ENCODE data around the gene ALKBH5. TPM values are rescaled to one million over a fixed set of nuclear protein-coding genes. Genes with fewer than 3 reads are reported as not detected.

The ALKBH5 gene
- 86.9 TPM for total RNA-seq
- long read RNA-seq, transcript ALKBH5-201 (4 exons, 2,748 nt), result major isoform, 151 of 172 reads
- long read RNA-seq, partial matches to known transcripts, result 11 of 172 reads
- long read RNA-seq, other reads (novel, unspliced or antisense), result 7 of 172 reads

DNA sequence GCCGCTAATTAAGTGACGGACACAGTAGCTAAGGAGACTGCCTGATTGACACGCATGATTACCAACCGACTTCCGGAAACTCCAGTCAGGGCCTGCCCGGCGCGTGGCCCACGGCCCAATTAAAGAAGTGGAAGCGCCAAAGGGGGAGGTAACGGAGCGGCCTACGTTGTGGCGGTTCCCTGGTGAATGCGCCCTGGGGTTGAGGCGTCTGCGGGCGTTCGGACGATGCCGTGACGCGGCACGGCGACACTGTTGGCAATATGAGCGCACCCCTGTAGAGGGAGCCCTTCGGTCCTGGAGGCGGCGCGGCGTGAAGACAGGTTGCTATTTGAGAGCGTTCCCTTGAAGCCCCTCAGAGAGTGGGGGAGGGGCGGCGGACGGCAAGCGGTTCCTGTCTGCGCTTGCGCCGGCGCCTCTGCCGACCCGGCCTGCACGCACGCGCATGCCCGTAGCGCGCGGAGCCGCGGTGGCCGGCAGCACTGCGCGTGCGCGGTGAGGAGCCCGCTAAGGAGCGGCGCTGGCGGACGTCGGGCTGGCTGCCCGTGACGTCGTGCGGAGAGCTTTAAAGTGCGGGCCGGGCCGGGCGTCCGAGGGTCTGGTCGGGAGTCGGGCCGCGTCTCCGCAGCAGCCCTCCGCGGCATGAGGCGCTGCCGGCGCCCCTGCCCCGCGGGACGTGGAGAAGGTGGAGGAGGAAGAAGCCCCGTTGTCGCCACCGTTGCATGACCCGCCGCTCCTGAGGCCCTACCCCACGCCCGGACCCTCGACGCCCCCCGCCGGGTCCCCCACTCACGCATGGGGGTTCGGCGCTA lies at the start of gene ALKBH5:
TSS of gene ALKBH5 (plus strand) at position 495 of the 809 bp plus-strand sequence. CDS start 416 bp downstream, outside the sequence.
- peak; percentile 98 for DNase-seq (ENCODE audit: low spot score)

DNA sequence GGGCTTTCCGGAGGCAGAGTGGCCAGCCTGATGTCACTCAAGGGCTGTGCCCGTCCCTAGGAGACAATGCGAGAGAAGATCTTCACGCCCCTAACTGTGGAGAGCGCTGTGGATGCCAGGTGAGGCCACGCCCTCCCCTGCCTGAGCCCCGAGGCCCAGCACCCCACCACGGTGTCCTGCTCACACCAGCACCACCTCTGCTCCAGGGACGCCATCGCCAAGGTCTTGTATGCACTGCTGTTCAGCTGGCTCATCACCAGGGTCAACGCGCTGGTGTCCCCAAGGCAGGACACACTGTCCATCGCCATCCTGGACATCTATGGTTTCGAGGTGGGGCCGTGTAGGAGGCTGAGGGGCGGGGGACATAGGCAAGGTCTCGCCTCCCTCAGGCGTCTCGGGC lies 47.3 kb upstream of the ALKBH5 start:
- no peak for DNase-seq (ENCODE audit: low spot score)

DNA sequence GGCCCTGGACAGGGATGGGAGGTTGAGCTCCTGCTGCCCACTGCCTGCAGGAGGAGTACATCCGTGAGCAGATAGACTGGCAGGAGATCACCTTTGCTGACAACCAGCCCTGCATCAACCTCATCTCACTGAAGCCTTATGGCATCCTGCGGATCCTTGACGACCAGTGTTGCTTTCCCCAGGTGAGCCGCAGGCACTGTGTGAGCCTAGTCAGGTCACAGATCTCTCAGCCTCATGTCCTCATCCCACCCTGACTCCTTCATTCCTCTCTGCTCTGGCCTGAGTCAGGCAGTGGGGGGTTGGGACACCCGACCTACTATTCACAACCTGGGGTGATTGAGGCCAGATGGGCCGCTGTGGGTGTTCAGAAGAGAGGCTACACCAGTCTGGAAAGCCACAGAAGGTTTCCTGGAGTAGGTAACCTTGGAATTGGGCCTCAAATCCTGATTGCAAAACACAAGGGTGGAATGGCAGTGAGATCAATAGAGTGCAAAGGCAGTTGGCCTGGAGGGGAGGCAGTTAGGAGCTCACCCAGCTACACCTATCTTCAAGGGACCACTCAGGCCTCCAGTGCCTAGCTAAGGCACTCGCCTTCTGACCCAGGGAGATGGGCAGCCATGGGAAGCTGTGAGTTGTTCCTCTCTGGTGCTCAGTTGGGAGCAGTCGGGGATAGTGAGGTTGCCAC lies 45.4 kb upstream of the ALKBH5 start:
- no peak for DNase-seq (ENCODE audit: low spot score)

DNA sequence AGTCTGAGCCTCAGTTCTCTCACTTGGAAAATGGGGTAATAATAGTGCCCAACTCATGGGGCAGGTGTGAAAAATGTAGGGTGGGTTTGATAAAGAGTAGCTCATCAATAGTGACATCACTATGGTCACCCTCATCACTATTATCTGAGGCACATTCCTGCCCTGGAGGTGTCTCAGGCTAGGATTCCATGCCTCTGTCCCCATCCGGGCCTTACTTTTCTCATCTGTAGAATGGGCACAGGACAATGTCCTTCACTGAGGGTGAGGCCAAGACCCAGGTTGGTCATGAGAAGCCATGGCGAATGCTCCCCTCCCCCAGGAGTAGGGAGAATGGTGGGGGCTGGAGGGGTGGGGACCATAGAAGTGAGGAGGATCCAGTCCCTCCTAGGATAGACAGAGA lies 44.5 kb upstream of the ALKBH5 start:
- no peak for DNase-seq (ENCODE audit: low spot score)

DNA sequence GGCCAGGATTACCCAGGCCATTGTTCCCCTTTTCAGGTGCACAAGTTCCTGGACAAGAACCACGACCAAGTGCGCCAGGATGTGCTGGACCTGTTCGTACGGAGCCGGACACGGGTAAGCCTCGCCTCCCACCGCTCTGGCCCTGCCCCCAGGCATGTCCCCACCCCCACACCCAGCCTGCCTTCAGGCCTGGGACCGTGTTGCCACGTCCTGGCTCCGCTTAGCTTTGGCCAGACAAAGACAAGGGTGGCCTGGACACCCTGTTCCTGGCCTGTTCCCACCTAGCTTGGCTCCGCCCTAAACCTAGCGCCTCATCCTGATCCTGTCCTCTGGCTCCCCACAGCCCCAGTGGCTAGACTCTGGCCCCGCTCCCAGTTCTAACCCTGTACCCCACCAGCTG lies 44.1 kb upstream of the ALKBH5 start:
- no peak for DNase-seq (ENCODE audit: low spot score)

DNA sequence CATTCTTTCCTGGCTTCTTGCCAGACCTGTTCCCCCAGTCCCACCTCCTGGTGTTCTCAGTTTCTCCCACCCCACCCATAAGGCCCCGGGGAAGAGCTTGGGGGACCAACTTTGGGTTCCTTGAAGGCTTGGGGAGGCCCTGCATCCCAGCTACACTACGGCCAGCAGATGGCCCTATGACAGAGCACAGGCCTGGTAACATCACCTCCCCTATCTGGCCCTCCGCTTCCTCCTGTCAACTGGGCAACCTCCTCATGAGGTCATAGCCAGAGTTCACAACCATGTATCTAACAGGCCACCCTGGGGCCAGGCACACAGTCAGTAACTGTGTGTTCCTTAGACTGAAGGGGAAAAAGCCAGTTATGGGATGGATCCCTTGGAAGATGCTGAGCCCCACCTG lies 43.7 kb upstream of the ALKBH5 start:
- no peak for DNase-seq (ENCODE audit: low spot score)

DNA sequence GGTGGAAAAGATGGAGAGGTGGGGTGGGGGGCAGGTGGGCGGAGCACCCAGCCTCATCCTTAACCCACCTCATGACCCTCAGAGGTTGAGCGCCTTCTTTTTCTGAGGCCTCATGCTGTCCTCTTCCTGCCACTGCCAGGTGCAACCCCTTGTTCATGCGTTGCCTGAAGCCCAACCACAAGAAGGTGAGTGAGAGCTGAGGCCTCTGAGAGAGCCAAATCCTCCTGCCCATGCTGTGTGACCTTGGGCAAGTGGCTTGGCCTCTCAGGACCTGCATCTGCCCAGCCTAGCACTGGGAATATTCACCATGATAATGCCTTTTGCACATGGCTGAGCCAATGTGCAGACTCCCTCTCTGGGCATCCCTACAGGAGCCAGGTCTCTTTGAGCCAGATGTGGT lies 43.0 kb upstream of the ALKBH5 start:
- no peak for DNase-seq (ENCODE audit: low spot score)

DNA sequence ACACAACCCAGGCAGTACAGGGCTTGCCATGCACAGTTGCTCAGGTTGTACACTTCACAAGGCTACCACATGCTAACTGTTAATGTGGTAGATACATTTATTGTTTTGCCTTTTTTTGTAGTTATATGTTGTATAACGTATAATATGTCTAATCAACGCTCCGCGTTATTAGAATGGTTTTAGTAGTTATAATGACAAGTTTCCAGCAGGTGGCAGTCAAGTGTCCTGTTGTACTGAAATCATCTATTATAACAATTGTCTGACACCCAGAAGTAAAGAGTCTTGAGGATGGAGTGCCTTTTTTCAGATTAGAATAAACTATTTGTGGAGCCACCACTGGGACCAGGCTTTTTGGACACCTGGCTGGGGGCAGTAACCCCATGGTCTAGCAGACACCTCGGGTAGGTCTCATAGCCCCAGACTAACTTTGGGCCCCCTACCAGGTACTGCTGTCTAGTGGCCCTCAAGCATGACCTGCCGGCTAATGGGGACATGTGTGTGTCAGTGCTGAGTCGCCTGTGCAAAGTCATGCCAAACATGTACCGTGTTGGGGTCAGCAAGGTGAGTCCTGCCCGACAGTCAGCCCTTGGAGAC lies 42.3 kb upstream of the ALKBH5 start:
- DNase-seq (ENCODE audit: low spot score), result no peak

DNA sequence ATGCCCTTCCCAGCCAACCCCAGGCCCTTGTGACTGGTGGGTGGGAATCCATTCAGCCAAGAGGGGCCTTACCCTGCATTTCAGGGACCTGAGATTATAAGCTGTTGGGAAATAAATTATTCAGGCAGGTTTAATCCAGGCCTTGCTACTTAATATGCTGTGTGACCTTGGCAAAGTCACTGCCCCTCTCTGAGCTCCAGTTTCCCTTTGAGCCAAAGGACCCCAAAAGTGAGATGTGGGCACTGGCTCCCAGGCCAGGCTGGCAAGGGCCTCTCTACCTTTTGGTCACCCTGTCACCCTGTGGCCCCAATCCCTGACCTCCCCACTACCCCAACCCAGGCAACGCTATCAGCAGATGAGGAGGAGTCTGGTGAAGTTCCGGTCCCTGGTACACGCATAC lies 41.2 kb upstream of the ALKBH5 start:
- no peak for DNase-seq (ENCODE audit: low spot score)

DNA sequence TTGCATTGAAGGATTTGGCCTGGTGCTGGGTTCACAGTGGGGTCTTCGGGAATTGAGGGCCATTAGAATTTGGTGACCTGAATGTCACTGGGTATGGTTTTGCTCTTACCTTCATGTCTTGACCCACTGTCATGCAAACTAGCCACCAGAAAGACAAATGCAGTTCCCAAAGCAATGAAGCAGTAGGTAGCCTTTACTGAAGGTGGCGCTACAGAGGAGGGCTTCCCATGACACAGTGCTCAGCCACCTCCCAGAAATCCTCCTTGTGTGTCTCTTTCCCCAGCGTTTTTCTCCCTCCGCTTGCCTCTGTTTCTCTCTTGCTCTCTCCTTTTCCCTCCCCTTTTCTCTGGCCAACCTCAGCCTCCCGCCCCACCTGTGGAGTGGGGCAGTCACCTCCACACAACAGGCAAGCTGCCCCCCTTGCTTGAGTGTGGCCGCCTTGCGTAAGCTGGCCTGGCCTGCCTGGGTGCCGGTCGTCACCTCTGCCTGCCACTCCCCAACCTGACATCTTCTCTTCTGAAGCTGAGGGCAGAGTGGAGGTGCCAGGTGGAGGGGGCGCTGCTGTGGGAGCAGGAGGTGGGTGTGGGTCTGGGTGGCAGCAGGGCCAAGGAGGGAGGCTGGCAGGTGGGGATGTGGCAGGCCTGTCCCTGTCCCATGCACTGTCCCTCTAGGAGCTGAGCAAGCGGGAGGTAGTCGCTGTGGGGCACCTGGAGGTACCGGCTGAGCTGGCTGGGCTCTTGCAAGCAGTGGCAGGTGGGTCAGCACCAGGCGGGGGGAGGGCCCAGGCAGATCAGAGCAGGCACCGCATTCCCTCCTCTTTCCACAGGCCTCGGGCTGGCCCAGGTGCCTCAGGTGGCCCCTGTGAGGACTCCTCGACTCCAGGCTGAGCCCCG lies 40.3 kb upstream of the ALKBH5 start:
- no peak for DNase-seq (ENCODE audit: low spot score)

DNA sequence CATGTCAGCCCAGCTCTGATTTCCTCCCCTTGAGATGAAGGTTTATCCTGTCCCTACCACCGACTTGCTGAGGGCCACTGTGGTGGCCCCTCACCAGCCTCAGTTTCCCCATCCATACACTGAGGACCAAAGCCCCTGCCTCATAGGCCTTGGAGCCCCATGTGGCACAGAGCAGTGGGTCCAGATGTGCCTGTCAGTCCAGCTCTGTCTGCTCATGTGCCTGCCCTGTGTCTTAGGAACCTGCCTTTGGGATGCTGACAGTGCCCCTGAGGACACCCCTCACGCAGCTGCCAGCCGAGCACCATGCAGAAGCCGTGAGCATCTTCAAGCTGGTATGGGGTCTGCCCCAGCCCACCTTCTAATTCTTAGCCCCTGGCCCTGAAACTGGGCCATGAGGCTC lies 39.4 kb upstream of the ALKBH5 start:
- DNase-seq (ENCODE audit: low spot score), result no peak

DNA sequence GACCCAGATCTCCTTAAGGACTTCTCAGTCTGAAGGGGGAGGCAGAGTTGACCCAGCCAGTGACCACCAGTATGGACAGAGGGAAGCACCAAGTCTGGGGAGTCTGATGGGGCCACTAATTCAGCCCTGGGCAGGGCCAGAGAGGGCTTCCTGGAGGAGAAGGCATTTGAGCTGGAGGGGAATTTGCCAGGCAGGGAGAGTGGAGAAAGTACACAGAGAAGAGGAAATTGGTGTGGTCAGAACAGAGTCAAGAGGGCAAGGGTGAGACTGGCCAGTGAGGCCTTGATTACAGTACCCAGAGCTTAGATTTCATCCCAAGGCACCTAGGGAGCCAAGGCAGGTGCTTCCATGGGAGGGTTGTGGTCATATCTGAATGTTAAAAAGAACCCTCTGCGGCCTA lies 38.8 kb upstream of the ALKBH5 start:
- no peak for DNase-seq (ENCODE audit: low spot score)

DNA sequence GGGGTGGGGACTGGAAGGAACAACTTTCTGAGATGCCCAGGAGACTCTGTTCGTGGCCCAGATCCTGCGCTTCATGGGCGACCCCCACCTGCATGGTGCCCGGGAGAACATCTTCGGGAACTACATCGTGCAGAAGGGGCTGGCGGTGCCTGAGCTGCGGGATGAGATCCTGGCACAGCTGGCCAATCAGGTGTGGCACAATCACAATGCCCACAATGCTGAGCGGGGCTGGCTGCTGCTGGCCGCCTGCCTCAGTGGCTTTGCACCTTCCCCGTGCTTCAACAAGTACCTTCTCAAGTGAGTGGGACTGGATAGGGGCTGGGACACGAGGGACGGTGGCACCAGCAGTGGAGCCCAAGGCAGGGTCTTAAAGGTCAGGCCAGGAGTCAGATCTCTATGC lies 37.8 kb upstream of the ALKBH5 start:
- DNase-seq (ENCODE audit: low spot score), result no peak

DNA sequence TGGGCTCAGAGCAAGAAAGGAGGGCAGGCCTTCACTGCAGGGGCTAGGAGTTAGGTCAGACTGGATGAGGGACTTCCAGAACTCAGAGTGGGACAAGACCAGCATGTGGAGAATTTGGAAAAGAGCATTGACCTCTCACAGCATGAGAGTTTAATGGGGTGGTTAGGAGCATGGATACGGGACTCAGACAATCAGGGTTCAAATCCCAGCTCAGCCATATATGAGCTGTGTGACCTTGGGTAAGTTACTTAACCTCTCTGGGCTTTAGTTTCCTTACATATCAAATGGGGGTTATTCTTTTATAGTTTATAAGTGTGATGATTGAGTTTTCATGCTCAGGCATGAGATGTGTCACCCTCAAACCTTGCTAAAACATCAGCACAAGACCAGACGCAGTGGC lies 37.4 kb upstream of the ALKBH5 start:
- no peak for DNase-seq (ENCODE audit: low spot score)

DNA sequence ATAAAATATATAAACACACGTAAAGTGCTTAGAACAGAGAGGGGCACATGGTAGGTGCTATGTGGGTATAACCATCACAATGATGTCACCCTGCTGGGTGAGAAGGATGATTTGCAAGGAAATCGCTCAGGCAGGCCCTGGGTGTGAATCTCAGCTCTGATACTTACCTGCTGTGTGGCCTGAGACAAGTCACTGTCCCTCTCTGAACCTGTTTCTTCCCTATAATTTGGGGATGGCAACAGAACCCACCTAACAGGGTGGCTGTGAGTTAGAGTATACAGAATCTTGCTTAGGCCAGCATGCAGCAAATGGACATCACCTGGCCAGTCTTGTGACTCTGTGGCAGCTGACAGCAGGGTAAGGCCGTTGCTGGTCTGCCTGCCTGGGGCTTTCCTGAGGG lies 36.6 kb upstream of the ALKBH5 start:
- no peak for DNase-seq (ENCODE audit: low spot score)

DNA sequence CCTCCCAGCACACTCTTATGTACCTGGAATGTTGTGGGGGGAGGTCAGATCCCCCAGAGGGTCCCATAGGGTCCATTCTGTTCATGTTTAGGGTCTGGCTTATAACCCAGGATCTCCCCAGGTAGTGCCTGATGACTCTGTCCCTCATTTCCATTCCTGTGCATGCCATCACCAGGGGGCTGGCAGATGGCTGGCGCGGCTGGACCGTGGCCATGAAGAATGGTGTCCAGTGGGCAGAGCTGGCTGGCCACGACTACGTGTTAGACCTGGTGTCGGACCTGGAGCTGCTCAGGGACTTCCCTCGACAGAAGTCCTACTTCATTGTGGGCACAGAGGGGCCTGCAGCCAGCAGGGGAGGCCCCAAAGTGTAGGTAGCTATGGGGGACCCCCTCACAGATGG lies 35.0 kb upstream of the ALKBH5 start:
- no peak for DNase-seq (ENCODE audit: low spot score)

DNA sequence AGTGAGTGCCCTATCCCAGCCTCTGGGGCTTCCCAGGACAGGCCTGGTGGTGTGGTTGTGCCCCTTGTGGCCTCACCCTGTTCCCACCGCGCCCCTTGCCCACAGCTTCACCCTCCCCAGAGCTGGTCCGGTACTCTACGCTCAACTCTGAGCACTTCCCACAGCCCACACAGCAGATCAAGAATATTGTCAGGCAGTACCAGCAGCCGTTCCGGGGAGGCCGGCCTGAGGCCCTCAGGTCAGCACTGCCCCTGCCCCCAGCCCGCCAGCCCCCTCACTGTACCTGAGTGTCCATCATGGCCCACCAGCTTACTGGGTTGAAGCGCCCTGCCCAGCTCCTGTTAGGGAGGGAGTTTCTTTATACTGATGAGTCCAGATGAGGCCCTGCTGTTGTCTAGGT lies 32.3 kb upstream of the ALKBH5 start:
- no peak for DNase-seq (ENCODE audit: low spot score)

DNA sequence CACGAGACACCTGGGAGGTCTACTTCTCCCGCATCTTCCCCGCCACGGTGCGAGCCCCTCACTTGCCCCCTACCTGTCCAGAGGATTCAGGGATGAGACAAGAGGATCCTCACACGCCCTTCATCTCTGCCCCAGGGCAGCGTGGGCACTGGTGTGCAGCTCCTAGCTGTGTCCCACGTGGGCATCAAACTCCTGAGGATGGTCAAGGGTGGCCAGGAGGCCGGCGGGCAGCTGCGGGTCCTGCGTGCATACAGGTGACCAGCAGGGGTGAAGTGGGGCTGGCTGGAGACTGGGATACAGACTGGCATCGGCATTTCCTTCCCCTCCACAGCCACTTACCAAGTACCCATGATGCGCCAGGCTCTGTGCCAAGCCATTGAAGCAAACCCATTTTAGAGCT lies 28.4 kb upstream of the ALKBH5 start:
- DNase-seq (ENCODE audit: low spot score), result no peak

DNA sequence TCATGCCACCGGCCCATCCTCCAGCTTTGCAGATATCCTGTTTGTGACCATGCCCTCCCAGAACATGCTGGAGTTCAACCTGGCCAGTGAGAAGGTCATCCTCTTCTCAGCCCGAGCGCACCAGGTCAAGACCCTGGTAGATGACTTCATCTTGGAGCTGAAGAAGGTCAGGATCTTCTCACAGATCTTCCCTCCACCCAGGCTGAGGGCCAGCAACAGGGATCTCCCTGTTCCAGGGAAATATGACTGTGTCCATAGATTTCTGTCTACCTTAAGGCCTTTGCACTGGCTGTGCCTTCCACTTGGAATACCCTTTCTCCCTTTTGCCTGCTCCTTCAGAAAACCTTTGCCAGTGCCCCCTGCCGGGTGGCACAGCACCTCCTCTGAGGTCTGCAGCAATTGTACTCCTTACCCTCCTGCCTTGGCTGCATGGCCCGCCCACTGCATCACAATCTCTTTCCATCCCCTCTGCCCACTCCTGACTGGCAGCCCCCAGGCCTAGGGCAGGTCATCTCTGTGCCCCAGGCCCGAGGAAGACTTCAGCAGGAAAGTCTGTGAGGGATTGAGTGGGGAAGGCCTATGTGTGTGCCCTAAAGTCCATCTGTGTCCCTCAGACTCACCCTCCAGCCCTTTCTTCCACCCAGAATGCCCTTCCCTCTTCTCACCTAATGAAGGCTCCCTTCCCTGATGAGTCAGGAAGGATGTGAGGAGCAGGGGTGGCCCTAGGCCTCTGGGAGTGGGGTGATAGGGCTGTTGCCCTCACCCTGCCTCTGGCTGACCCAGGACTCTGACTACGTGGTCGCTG lies 27.3 kb upstream of the ALKBH5 start:
- no peak for DNase-seq (ENCODE audit: low spot score)

DNA sequence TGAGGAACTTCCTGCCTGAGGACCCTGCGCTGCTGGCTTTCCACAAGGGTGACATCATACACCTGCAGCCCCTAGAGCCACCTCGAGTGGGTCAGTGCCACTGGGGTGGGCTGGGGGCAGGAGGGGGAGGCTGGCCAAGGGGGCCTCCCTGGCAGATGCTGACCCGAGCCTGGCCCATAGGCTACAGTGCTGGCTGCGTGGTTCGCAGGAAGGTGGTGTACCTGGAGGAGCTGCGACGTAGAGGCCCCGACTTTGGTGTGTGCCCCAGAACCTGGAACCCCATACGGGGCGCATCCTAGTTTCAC lies 26.7 kb upstream of the ALKBH5 start:
- DNase-seq (ENCODE audit: low spot score), result no peak
